ENCODE results near the gene CD47.

CD47 gene

GRCh38 chr3:108114423-108115065, 23.7 kb upstream of the CD47 start:
- no peak for DNase-seq

GRCh38 chr3:108113975-108114374, 23.1 kb upstream of the CD47 start:
- DNase-seq, result no peak

- no peak for DNase-seq
Observed at GRCh38 chr3:108110934-108111333, 20.1 kb upstream of the CD47 start.

- DNase-seq, result no peak
Observed at GRCh38 chr3:108108416-108108815, 17.6 kb upstream of the CD47 start.

GRCh38 chr3:108106449-108106848, 15.6 kb upstream of the CD47 start:
- DNase-seq, result no peak

- DNase-seq, result peak; percentile 85
Observed at GRCh38 chr3:108106031-108106430, 15.2 kb upstream of the CD47 start.

- peak; percentile 74 for DNase-seq
Observed at GRCh38 chr3:108103886-108104797, 13.3 kb upstream of the CD47 start.

GRCh38 chr3:108103040-108103751, 12.4 kb upstream of the CD47 start:
- DNase-seq, result no peak

GRCh38 chr3:108102420-108103039, 11.7 kb upstream of the CD47 start:
- DNase-seq, result no peak

GRCh38 chr3:108100906-108101660, 10.3 kb upstream of the CD47 start:
- DNase-seq, result no peak

GRCh38 chr3:108099679-108100428, 9.0 kb upstream of the CD47 start:
- no peak for DNase-seq

- no peak for DNase-seq
Observed at GRCh38 chr3:108099244-108099643, 8.4 kb upstream of the CD47 start.

- DNase-seq, result no peak
Observed at GRCh38 chr3:108098003-108098370, 7.2 kb upstream of the CD47 start.

GRCh38 chr3:108097322-108098002, 6.6 kb upstream of the CD47 start:
- no peak for DNase-seq

- DNase-seq, result no peak
Observed at GRCh38 chr3:108096532-108097321, 5.9 kb upstream of the CD47 start.

GRCh38 chr3:108093616-108094015, 2.8 kb upstream of the CD47 start:
- no peak for DNase-seq

GRCh38 chr3:108093021-108093420, 2.2 kb upstream of the CD47 start:
- DNase-seq, result no peak

GRCh38 chr3:108092501-108092900, 1.7 kb upstream of the CD47 start:
- no peak for DNase-seq

GRCh38 chr3:108091498-108092250, 843 bp upstream of the CD47 start:
- no peak for DNase-seq
